ENCODE results near the gene EIPR1.
"Not testable (repeated sequence)": the region's sequence is repeated elsewhere in the genome, so short reads cannot be mapped to it uniquely, and the experiment has no call there.

The EIPR1 gene

DNA sequence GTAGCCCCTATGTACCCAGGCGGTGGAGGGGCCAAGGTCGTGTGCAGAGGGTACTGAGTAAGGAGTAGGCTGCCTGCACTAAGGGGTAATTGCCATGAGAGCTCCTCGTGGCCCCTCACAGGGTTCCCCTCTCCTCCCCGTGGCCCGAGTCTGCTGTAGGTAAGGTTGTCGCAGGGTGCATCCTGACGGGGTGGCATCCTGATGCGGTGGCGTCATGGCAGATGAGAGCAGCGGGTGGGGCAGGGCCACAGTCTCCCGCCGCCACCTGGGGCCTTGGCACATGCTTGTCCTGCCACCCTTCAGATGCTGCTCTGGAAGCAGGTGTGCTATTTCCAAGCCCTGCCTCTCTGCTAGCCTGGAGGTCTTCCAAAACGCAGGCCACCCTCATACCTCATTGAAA lies 89.7 kb downstream of the EIPR1 start:
- no peak for DNase-seq (ENCODE audit: low spot score)

- DNase-seq (ENCODE audit: low spot score): not testable (repeated sequence)
These were observed 91.0 kb downstream of the EIPR1 start for GRCh38 chr2:3286646-3287036.

- no peak for DNase-seq (ENCODE audit: low spot score)
These were observed 91.5 kb downstream of the EIPR1 start for GRCh38 chr2:3285901-3286645.

GRCh38 chr2:3284657-3285630 lies 92.7 kb downstream of the EIPR1 start:
- no peak for DNase-seq (ENCODE audit: low spot score)

GRCh38 chr2:3283876-3284656 lies 93.6 kb downstream of the EIPR1 start:
- DNase-seq (ENCODE audit: low spot score): not testable (repeated sequence)

GRCh38 chr2:3283206-3283605 lies 94.4 kb downstream of the EIPR1 start:
- no peak for DNase-seq (ENCODE audit: low spot score)

DNA sequence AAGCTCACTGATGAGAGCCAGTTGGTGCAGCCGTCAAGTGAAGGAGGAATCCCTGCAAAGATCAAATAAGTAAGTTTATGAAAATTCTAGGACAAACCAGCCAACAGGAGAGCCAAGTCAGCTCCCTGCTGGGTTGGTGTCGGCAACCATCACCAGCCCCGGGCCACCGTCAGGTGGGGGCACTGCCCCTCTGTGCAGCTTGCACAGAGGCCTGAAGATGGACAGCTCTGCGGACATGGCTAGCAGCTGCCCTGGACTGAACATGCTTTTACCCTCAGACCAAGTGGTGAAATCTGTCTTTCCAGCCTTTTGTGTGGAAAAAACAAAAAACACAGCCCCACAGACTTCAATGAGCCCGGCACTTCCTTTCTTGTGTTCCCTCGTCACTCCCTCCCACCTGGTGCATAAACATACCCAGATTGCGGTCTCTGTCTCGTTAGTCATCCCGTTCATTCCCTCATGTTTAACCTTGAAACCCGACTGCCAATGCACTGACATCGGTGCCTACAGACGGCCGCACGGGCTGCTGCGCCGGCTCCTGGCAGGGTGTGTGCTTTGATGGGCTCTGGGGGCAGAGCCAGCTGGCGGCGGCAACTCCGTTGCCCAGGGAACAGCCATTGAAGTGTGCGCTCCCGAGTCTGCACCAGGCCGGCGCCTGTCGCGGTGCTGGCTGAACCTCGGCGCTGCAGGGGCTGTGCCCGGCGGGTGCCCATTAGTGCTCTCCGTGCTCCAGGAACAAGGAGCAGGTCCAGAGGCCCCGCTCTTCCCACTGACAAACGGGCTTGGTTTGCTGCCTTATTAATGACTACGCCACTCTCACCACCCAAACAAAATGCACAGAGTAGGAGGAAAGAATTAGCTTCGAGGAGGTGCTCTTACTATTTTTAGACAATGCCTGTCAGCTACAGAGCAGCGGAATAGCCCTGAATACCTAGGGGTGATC lies 95.3 kb downstream of the EIPR1 start:
- no peak for DNase-seq (ENCODE audit: low spot score)

- no peak for DNase-seq (ENCODE audit: low spot score)
These were observed 96.7 kb downstream of the EIPR1 start for GRCh38 chr2:3280683-3281520.

- no peak for DNase-seq (ENCODE audit: low spot score)
These were observed 97.4 kb downstream of the EIPR1 start for GRCh38 chr2:3280197-3280596.

GRCh38 chr2:3279236-3279960 lies 98.2 kb downstream of the EIPR1 start:
- no peak for DNase-seq (ENCODE audit: low spot score)

GRCh38 chr2:3278521-3279218 lies 98.9 kb downstream of the EIPR1 start:
- DNase-seq (ENCODE audit: low spot score): no peak

DNA sequence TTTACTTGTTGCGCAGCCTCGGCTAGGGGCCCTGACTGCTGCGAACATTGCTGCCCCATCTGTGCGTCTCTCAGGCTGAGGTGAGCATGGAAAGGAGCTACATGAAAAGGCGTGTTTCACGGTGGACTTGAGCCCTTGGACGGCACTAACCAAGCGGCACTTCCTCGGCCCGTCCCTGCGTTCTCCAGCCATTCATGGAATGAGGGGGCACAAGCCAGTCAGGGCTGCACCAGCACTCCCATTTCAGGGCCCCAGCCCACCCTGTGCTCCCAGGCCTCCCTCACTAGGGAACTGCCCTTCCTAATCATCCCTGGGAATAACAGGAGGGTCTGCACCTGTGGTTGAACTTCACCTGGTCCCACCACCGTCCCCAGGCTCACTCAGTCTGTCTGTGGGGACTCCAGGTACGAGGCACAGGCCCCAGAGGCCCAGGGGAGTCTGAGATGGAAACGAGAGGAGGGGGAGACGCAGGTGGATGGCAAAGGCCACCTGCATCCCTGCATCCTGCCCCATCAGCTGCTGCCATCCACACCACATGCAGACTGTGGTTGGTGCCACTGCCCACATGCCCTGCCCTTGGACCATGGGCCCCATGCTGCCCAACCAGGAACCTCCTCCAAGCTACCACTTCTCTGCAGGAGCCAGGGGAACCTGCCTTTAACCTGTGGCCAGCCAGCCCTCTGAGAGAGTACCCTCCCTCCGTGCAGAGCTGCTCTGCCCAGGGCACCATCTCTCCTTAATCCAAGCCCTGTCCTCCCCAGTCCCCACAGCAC lies 99.7 kb downstream of the EIPR1 start:
- no peak for DNase-seq (ENCODE audit: low spot score)

GRCh38 chr2:3277050-3277747 lies 100.4 kb downstream of the EIPR1 start:
- no peak for DNase-seq (ENCODE audit: low spot score)

GRCh38 chr2:3272761-3273160 lies 104.9 kb downstream of the EIPR1 start:
- no peak for DNase-seq (ENCODE audit: low spot score)

GRCh38 chr2:3270095-3270478 lies 107.5 kb downstream of the EIPR1 start:
- DNase-seq (ENCODE audit: low spot score): no peak

- DNase-seq (ENCODE audit: low spot score): no peak
These were observed 108.1 kb downstream of the EIPR1 start for GRCh38 chr2:3269425-3270094.

DNA sequence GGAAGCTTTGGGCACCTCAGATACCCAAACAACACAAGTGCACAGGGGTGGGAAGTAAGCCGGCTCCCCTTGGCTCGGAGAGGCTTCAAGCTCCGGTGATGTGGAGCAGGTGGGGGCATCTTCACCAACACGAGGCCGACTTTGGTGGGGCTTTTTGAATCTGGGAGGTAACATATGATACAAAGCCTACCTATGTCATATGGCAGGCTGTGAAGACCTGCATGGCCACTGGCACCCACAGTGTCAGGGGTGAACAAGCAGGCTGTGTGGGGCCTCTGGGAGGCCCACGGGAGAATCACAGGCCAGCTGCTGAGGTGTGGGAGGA lies 109.0 kb downstream of the EIPR1 start:
- no peak for DNase-seq (ENCODE audit: low spot score)
